ENCODE measurements around the gene EFNA2. TPM values are rescaled to one million over a fixed set of nuclear protein-coding genes. Genes with fewer than 3 reads are reported as not detected.

EFNA2 gene
- total RNA-seq, 1 donor from 2014 or later = 15.0 TPM

DNA sequence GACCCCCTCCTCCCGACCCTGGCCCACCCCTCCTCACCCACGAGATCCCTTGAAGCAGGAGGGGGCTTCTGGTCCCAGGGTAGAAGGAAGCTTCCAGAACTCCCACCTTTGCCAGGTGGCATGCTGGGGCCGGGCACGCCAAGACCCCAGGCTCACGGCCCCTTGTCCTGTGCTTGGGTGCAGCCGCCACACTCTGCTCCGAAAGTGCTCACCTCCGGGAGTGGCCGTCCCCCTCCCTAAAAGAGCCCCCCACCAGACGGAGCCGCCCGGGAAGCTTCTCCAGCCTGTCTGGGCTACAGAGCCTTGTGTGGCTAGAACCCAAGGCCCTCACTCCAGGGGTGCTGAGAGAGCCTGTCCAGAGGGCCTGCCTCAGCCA lies 1.8 kb upstream of the EFNA2 start:
- H3K27ac Mint-ChIP-seq = peak overlapping the region; percentile 64
- peak overlapping the region; percentile 69 for H3K4me3 Mint-ChIP-seq
- no peak for DNase-seq (ENCODE audit: low spot score in 2 of 2, unreplicated experiment in 2 of 2)
- peaks cover 14% of the 10 kb centered on the region for H3K27me3 Mint-ChIP-seq (ENCODE audit: low read depth)
- no peaks in the 10 kb centered on the region for H3K9me3 Mint-ChIP-seq
- peaks cover 13% of the 10 kb centered on the region for H3K4me1 Mint-ChIP-seq
- peaks cover 2% of the 10 kb centered on the region for H3K36me3 Mint-ChIP-seq
- TF ChIP-seq, protein P1, sequence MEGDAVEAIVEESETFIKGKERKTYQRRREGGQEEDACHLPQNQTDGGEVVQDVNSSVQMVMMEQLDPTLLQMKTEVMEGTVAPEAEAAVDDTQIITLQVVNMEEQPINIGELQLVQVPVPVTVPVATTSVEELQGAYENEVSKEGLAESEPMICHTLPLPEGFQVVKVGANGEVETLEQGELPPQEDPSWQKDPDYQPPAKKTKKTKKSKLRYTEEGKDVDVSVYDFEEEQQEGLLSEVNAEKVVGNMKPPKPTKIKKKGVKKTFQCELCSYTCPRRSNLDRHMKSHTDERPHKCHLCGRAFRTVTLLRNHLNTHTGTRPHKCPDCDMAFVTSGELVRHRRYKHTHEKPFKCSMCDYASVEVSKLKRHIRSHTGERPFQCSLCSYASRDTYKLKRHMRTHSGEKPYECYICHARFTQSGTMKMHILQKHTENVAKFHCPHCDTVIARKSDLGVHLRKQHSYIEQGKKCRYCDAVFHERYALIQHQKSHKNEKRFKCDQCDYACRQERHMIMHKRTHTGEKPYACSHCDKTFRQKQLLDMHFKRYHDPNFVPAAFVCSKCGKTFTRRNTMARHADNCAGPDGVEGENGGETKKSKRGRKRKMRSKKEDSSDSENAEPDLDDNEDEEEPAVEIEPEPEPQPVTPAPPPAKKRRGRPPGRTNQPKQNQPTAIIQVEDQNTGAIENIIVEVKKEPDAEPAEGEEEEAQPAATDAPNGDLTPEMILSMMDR (IDR thresholded peaks at IDR 0.05; ENCODE audit: unreplicated experiment) = no peak

DNA sequence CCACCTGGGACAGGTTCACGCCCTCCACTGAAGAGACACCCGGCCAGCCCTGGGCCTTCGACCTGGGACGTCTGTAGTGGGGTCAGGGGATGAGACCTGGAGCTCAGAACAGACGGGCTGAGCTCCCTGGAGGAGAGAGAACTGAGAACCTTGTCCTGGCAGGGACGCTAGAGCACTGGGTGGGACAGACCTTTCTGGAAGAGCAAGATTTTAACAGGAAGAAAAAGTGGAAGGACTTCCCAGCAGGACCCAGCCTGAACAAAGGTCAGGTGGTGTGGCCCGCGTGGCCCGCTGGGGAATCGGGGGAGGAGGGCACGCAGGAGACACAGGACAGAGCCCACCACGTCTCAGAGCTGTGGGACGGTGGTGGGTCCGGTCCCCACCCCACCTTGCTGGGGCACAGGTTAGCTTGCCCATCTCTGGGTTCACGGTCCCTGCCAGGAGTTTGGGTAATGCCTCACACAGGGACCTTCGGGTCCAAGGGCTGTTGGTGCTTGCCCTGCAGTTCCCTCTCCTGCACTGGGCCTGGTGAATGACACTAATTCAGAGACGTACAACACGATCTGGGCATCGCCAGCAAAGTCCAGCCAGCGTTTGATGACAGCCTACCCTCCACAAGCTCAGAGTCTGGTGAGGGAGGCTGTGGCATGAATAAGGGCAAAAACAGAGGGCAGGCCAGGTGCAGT lies 1.2 kb upstream of the EFNA2 start:
- Mint-ChIP-seq H3K9me3 (no peaks in the 10 kb centered on the region), H3K4me1 (peaks cover 13% of the 10 kb centered on the region), H3K4me3 (peak overlapping the region; percentile 69), H3K27ac (peak overlapping the region; percentile 64), H3K36me3 (peaks cover 2% of the 10 kb centered on the region), H3K27me3 (ENCODE audit: low read depth) (peaks cover 14% of the 10 kb centered on the region)
- TF ChIP-seq, protein P1 (IDR thresholded peaks at IDR 0.05; ENCODE audit: unreplicated experiment) = no peak
- DNase-seq (ENCODE audit: low spot score in 2 of 2, unreplicated experiment in 2 of 2) = no peak

DNA sequence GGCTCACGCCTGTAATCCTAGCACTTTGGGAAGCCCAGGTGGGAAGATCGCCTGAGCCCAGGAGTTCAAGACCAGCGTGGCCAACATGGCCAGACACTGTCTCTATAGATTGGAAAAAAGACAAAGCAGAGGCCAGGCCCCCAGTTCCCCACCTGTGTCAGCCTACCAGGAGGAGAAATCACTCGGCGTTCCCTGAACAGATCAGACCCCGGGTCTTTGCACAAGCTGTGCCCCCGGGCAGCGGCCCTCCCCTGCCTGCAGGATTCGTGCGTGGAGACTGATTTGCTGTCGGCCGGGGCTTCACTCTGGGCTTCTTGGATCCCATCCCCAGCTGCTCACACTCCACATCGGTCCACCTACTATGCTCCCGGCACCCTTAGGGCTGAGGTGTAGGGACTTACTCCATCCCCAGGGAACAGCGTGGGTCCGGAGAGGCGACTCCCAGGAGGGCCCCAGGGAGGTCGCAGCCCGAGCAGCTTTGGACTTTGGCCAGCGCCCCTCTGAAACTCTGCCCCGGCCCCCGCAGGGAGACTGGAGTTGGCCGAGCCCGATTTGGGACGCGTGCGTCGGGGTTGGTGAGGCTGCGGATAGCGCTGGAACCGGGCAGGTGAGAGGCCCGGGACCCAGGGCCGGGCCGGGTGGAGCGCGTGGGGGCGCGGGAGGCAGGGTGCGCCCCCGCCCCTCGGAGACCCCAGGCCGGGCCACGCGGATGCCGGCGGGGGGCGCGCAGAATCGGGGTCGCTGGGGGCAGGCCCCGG lies 515 bp upstream of the EFNA2 start:
- peak overlapping the region; percentile 19 for H3K27ac Mint-ChIP-seq
- H3K9me3 Mint-ChIP-seq = no peaks in the 10 kb centered on the region
- H3K27me3 Mint-ChIP-seq (ENCODE audit: low read depth) = peaks cover 14% of the 10 kb centered on the region
- TF ChIP-seq, protein P1 (IDR thresholded peaks at IDR 0.05; ENCODE audit: unreplicated experiment) = no peak
- no peak for DNase-seq (ENCODE audit: low spot score in 2 of 2, unreplicated experiment in 2 of 2)
- H3K4me1 Mint-ChIP-seq = peaks cover 7% of the 10 kb centered on the region
- no peaks in the 10 kb centered on the region for H3K36me3 Mint-ChIP-seq
- peak overlapping the region; percentile 69 for H3K4me3 Mint-ChIP-seq

DNA sequence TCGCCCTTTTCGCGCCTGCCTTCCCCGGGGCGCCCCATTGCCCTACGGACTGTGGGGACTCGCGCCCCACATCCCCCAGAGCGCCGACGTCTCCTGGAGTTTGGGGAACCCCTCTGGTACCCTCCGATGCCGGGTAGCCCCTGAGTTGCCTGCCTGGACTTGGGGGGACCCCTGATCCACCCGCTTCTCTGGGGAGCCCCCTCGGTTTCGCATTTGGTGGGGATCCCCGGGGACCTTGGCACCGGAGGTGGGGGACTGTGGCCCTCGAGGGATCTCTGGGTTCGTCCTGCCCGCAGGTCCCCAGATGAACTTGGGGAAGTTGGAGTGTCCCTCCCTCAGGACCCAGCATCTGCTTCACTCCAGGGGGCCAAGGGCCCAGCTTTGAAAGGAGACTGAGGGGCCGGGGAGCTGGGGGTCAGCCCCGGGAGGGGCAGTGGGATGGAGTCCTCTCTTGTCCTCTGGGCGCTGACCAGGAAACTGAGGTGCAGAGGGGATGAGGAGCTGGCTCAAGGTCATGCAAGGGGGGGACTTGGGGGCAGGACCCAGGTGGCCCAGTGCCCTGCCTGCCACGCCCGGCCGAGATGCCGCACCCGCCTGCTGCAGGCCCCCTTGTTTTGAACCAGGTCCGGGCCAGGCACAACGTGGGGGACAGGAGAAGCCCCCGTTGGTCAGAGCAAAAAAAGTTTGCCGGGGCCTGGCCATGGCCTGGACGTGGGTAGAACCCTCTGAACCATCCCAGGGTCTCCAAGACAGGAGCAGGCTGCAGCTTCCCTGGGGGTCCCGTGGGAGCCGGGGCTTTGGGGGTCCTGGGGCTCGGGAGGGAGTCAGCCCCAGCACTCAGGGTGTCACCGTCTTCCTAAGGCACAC lies 1.0 kb downstream of the EFNA2 start:
- Mint-ChIP-seq H3K27ac (no peak overlapping the region), H3K27me3 (ENCODE audit: low read depth) (peaks cover 14% of the 10 kb centered on the region), H3K4me3 (peak overlapping the region; percentile 77), H3K9me3 (no peaks in the 10 kb centered on the region), H3K4me1 (peaks cover 7% of the 10 kb centered on the region), H3K36me3 (no peaks in the 10 kb centered on the region)
- DNase-seq (ENCODE audit: low spot score in 2 of 2, unreplicated experiment in 2 of 2) = no peak
- TF ChIP-seq, protein P1 (IDR thresholded peaks at IDR 0.05; ENCODE audit: unreplicated experiment) = no peak

DNA sequence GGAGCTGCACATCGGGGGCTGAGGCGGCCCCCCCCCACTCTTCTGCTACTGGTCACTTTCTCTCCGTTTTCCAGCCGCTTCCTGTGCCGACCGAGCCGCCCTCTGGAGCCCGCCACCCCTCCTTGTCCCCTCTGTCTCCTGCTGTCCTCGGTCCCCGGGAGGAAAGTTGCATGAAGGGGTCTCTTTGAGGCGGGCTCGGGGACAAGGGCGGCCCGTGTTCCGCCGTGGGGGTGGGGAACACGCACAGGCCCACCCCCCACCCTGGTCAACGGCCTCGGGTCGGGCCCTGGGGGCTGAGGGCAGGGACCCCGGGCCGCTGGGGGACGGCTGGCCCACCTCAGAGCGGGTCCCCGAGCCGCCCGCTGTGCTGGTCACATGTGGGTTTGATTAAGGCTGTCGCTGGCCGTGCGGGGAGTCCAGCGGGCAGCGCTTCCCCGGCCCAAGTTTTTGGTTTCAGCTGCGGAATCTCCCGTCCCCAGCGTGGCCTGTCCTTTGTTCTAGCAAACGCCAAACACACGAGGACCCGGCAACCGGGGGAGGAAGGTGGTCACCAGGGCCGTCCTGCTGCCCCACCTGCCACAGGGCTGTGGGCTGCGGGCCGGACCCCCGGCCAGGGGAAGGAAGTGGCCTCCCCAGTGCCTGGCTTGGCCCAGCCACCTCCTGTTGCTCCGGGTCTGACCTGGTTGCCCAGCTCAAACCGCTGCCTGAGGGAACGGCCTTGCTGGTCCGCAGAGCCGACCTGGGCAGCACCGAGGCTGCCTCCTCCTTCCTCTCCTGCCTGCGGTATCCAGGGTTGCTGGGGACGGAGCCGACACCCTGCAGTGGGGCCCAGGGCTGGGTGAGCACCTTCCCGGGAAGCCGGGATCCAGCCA lies 1.9 kb downstream of the EFNA2 start:
- Mint-ChIP-seq H3K36me3 (no peaks in the 10 kb centered on the region), H3K27me3 (ENCODE audit: low read depth) (peaks cover 14% of the 10 kb centered on the region), H3K4me3 (peak overlapping the region; percentile 47), H3K27ac (no peak overlapping the region), H3K4me1 (peaks cover 7% of the 10 kb centered on the region), H3K9me3 (no peaks in the 10 kb centered on the region)
- TF ChIP-seq, protein P1 (IDR thresholded peaks at IDR 0.05; ENCODE audit: unreplicated experiment) = no peak
- DNase-seq (ENCODE audit: low spot score in 2 of 2, unreplicated experiment in 2 of 2) = no peak

Measured in mesothelial cell of epicardium (in vitro differentiated cells).